HepG2 (cell line): Measurements from ENCODE around the gene PHTF2. TPM values are rescaled to one million over a fixed set of nuclear protein-coding genes. Genes with fewer than 3 reads are reported as not detected.

ENCODE experiments used
- CHD4 ChIP-seq: fragments of 200-600 bp; sonication (generic); IDR thresholded peaks from 2 replicates; pipeline ENCODE4 v1.7.0; 2017; ENCODE audit warnings: mild to moderate bottlenecking, low read length, borderline replicate concordance
- GATAD2A ChIP-seq: IDR thresholded peaks from 2 replicates; pipeline ENCODE4 v1.6.1; 2016
- GFI1 ChIP-seq: sonication (generic); formaldehyde crosslinking; IDR thresholded peaks from 2 replicates; pipeline ENCODE4 v1.5.0; 2020; ENCODE audit warnings: missing genetic modification reagents, mild to moderate bottlenecking, borderline replicate concordance
- HCFC1 ChIP-seq: fragments of 150-350 bp; IDR thresholded peaks from 2 replicates; pipeline ENCODE4 v1.6.1; 2014; ENCODE audit warnings: low read depth, low read length
- KLF16 ChIP-seq, 2 experiments: sonication (generic) in 1 of 2; formaldehyde crosslinking in 1 of 2; IDR thresholded peaks; 2 replicates each; pipeline versions ENCODE4 v1.6.1 to v1.8.0; 2016 to 2023; ENCODE audit warnings: missing genetic modification reagents in 2 of 2, missing compliant biosample characterization in 1 of 2
- PAXIP1 ChIP-seq: sonication (generic); formaldehyde crosslinking; conservative IDR thresholded peaks from 2 replicates; pipeline ENCODE4 v1.4.0; 2020; ENCODE audit warnings: mild to moderate bottlenecking, missing genetic modification reagents, moderate library complexity
- REXO4 ChIP-seq: sonication (generic); formaldehyde crosslinking; IDR thresholded peaks from 2 replicates; pipeline ENCODE4 v1.8.0; 2022; ENCODE audit warnings: missing genetic modification reagents, mild to moderate bottlenecking, borderline replicate concordance
- SAP130 ChIP-seq: IDR thresholded peaks from 2 replicates; pipeline ENCODE4 v1.6.1; 2016; ENCODE audit warnings: low read depth
- SOX5 ChIP-seq: IDR thresholded peaks from 2 replicates; pipeline ENCODE4 v1.6.1; 2016; ENCODE audit warnings: borderline replicate concordance
- SRY ChIP-seq: sonication (generic); formaldehyde crosslinking; IDR thresholded peaks from 2 replicates; pipeline ENCODE4 v1.8.0; 2022; ENCODE audit warnings: mild to moderate bottlenecking, missing genetic modification reagents
- THAP7 ChIP-seq: sonication (generic); formaldehyde crosslinking; IDR thresholded peaks from 2 replicates; pipeline ENCODE4 v1.8.1; 2023; ENCODE audit warnings: mild to moderate bottlenecking, missing genetic modification reagents
- TRAFD1 ChIP-seq: sonication (generic); formaldehyde crosslinking; IDR thresholded peaks from 2 replicates; pipeline ENCODE4 v1.5.1; 2020; ENCODE audit warnings: missing genetic modification reagents, mild to moderate bottlenecking, borderline replicate concordance
- ZNF768 ChIP-seq: sonication (generic); formaldehyde crosslinking; IDR thresholded peaks from 2 replicates; pipeline ENCODE4 v1.4.0; 2020; ENCODE audit warnings: missing genetic modification reagents
- polyA plus RNA-seq, 8 experiments: library from polyadenylated mRNA; depleted of rRNA in 3 of 8; stranded (reverse) in 7 of 8; unstranded in 1 of 8; fragments of >200 nt; fragmentation: Illumina TruSeq in 4 of 8; extraction: Trizol in 4 of 8; gene quantifications; 2 replicates each; pipeline versions ENCODE4 v1.2.1 to v1.2.3, GENCODE V29; 2011 to 2016; ENCODE audit warnings: low read depth in 4 of 8, missing spikeins in 1 of 8, mixed read lengths in 1 of 8; ENCODE audit not compliant: insufficient read depth in 1 of 8
- total RNA-seq, 5 experiments: library from RNA; depleted of rRNA; stranded (reverse); fragments of >200 nt; fragmentation: Illumina TruSeq; extraction: Trizol; gene quantifications; 2 replicates each; pipeline ENCODE4 v1.2.3, GENCODE V29; 2016; ENCODE audit warnings: low read depth in 1 of 5
- TF ChIP-seq, protein P1 (sequence below), 2 experiments: sonication (generic) in 1 of 2; formaldehyde crosslinking in 1 of 2; IDR thresholded peaks; 2 replicates each; pipeline versions ENCODE4 v1.6.1 to v1.9.0; 2014 to 2022; ENCODE audit warnings: antibody characterized with exemption in 1 of 2, borderline replicate concordance in 1 of 2, inconsistent platforms in 1 of 2, low read depth in 1 of 2, missing genetic modification reagents in 1 of 2

PHTF2 gene
- total and polyA plus RNA-seq, 2 of the 13 experiments (the other 11 are each of a cell fraction or from before 2014, with no cell fraction given), result 7.4 to 10.2 TPM

DNA sequence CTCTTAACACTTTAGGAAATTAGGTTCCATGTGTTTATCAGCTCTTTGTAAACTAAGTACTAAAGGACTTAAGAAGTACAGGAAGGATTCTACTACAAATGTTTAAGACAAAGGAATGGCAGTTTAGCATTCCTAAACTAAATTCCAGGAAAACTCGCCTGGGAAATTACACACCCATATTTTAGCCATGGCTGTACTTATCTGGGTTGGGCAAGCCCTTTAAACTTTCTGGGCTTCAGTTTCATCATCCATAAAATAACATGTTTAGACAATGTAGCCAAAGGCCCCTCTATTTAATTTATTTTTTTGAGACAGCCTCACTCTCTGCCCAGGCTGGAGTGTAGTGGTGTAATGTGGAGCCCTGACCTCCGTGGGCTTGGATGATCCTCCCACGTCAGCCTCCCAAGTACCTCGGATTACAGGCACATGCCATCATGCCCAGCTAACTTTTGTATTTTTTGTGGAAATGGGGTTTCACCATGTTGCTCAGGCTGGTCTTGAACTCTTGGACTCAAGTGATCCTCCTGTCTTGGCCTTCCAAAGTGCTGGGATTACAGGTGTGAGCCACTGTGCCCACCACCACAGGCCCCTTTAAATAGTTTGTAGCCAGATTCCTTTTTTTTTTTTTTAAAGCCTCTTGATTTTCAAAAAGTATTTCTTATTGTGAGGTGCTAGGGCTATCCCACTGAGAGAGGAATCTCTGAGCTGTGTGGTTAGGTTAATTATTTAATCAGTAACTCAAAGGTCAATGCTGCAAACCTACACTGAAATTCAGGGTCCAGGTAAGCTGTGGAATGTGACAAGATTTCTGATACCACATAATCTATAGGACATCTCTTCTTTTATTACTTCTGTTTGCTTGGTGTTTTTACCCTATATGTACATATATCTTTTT lies 32.4 kb upstream of the PHTF2 start (continued):
- TF ChIP-seq, protein P1, sequence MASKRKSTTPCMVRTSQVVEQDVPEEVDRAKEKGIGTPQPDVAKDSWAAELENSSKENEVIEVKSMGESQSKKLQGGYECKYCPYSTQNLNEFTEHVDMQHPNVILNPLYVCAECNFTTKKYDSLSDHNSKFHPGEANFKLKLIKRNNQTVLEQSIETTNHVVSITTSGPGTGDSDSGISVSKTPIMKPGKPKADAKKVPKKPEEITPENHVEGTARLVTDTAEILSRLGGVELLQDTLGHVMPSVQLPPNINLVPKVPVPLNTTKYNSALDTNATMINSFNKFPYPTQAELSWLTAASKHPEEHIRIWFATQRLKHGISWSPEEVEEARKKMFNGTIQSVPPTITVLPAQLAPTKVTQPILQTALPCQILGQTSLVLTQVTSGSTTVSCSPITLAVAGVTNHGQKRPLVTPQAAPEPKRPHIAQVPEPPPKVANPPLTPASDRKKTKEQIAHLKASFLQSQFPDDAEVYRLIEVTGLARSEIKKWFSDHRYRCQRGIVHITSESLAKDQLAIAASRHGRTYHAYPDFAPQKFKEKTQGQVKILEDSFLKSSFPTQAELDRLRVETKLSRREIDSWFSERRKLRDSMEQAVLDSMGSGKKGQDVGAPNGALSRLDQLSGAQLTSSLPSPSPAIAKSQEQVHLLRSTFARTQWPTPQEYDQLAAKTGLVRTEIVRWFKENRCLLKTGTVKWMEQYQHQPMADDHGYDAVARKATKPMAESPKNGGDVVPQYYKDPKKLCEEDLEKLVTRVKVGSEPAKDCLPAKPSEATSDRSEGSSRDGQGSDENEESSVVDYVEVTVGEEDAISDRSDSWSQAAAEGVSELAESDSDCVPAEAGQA (IDR thresholded peaks at IDR 0.05; ENCODE audit: low read depth), result no peak
- TF ChIP-seq, protein P1 (CRISPR knock-in tag; IDR thresholded peaks at IDR 0.05; ENCODE audit: borderline replicate concordance), result no peak
- no peak for TF ChIP-seq KLF16 (CRISPR knock-in tag; IDR thresholded peaks at IDR 0.05)
- TF ChIP-seq REXO4 (CRISPR knock-in tag), result no peak
- no peak for TF ChIP-seq ZNF768 (CRISPR knock-in tag)
- TF ChIP-seq THAP7 (CRISPR knock-in tag), result no peak
- TF ChIP-seq SAP130 (CRISPR knock-in tag), result no peak
- TF ChIP-seq TRAFD1, result no peak
- no peak for TF ChIP-seq GATAD2A (CRISPR knock-in tag)
- TF ChIP-seq SRY (CRISPR knock-in tag), result no peak
- no peak; the same call in 1 of the 2 replicates for TF ChIP-seq CHD4
- no peak for TF ChIP-seq GFI1 (CRISPR knock-in tag)
- no peak for TF ChIP-seq HCFC1
- peak; percentile 47 for TF ChIP-seq PAXIP1 (CRISPR knock-in tag)
- TF ChIP-seq SOX5 (CRISPR knock-in tag), result no peak
